VCaP (cell line): ENCODE results near the gene EFHC2.

Experiments
- H3K27ac ChIP-seq: fragments of 450-650 bp; 2 replicates; pipeline ENCODE4 v1.5.1; 2017
- TF ChIP-seq, protein P1 (sequence below): fragments of 450-650 bp; conservative IDR thresholded peaks from 2 replicates; pipeline ENCODE4 v1.5.1; 2017; ENCODE audit warnings: mild to moderate bottlenecking, moderate library complexity

The EFHC2 gene

DNA sequence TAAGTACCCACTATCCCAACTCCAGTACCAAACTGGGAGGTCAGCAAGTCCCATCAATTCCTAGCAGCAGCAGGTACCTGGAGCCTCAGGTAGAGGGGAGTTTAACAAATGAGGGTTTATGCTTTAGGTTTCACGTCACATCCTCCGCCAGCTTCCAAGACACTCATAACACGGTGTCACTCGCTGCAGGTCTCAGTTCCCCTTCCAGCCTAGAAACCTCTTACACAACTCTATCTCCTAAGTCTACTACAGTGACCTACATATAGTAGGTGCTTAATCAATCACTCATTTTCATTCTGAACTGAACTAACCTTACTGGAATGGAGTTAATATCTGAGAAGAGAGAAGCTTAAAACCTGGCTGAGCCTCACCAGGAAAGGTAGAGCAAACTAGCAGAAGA is 96.0 kb downstream of the EFHC2 start:
- TF ChIP-seq, protein P1, sequence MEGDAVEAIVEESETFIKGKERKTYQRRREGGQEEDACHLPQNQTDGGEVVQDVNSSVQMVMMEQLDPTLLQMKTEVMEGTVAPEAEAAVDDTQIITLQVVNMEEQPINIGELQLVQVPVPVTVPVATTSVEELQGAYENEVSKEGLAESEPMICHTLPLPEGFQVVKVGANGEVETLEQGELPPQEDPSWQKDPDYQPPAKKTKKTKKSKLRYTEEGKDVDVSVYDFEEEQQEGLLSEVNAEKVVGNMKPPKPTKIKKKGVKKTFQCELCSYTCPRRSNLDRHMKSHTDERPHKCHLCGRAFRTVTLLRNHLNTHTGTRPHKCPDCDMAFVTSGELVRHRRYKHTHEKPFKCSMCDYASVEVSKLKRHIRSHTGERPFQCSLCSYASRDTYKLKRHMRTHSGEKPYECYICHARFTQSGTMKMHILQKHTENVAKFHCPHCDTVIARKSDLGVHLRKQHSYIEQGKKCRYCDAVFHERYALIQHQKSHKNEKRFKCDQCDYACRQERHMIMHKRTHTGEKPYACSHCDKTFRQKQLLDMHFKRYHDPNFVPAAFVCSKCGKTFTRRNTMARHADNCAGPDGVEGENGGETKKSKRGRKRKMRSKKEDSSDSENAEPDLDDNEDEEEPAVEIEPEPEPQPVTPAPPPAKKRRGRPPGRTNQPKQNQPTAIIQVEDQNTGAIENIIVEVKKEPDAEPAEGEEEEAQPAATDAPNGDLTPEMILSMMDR, result no peak
- no peak overlapping the region for H3K27ac ChIP-seq

DNA sequence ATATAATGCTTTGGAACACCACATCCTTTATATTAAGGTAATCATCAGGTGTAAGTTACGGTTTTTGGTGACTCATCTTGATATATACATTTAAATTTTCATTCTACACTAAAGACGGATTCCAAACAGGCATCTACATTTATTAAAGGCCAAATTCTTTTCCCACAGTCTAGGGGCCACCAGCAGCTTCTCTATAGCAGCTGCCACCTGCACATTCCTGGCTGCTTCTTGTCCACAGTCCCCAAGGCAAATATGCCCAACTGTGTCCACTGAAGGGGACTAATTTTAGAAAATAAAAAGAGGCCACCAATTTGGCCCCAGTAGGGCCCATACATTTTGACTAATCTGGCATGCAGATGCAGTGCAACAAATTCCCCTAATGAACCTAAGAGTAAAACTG is 96.6 kb downstream of the EFHC2 start:
- H3K27ac ChIP-seq, result no peak overlapping the region
- TF ChIP-seq, protein P1, result no peak

DNA sequence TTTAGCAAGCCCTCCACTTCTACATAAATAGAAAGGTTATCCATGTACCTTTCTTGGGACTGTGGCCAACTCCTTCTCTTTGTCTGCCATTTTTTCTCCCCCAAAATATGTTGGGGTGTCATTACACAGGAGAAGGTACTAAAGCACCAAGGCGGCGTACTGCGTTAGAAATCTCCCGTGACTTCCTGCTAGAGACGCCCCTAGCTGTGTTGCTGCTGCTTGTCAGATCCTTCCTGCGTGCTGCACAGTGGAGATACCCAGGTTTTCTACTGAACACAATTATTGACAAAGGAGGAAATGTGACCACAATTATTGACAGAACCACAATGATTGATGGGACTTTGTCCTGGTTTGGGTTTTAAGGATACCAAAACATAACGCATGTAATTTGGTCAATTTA is 97.7 kb downstream of the EFHC2 start:
- TF ChIP-seq, protein P1, result no peak
- H3K27ac ChIP-seq, result no peak overlapping the region

DNA sequence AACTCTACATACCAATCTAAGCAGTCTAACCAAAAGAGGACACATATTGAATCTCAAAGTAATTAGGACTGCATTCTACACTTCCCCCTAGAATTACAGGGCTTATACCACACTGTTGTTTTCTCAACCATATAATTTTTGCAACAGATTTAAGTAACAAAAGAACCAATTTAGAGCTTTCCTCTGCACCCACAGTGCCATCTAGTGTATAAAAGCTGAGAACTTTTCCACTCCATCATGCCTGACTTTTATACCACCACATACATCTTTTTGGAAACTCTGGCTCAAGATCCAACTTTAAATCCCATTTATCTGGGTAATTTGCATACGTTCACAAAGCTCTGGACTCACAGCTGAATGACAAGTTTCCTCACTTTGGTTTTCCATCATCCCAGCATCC is 99.5 kb downstream of the EFHC2 start:
- TF ChIP-seq, protein P1, result peak; percentile 76
- no peak overlapping the region for H3K27ac ChIP-seq

DNA sequence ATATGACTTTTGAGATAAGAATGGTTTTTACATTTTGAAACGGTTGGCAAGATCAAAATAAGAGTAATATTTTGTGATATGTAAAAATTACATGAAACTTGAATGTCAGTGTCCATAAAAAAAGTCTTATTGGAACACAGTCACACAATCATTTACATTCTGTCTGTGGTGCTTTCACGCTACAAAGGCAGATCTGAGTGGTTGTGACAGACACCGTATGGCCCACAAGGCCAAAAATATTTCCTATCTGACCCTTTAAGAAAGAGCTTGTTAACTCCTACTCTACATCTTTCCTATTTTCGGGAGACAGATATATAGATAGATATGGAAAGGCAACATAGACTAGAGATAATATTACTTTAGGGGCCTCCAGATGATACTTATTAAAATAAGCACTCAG is 101.9 kb downstream of the EFHC2 start:
- TF ChIP-seq, protein P1, result no peak

DNA sequence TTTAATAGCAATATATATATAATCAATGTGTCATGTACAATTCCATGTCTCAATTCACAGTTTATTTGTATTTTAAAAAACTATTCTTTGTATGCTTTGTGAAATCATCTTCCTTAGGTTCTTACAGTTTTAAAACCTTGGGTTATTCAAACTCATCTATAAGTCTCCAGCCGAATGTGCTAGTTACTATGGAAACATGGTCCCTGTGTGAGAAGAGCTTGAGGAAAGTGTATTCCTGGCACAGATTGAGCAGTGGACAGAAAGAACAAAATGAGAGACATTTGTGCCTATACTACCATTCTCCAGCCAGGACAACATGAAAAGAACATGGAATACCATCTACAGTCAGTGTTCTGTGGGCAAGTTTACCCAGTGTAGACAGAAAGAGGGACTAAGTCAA is 103.4 kb downstream of the EFHC2 start:
- TF ChIP-seq, protein P1, result no peak
- no peak overlapping the region for H3K27ac ChIP-seq

More for the DNA sequence above, 101.9 kb downstream of the EFHC2 start:
- H3K27ac ChIP-seq, result no peak overlapping the region

DNA sequence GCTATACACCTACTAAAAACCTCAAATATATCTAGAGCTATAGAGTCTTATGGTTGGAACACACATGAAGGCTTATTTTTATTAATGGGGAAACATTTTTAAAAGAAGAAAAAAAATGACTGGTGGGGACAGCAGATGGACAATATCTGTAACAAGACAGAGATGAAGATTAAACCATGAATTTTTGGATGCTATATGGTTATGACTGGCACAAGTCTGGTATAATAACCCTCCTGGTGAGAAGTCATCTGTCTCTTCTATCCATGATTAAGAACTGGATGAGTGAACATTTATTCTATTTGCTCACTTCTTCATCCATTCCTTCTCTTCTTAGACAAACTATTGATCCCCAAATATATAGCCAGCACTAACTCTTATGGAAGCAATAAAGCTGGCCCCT is 104.4 kb downstream of the EFHC2 start:
- TF ChIP-seq, protein P1, result no peak
- no peak overlapping the region for H3K27ac ChIP-seq

DNA sequence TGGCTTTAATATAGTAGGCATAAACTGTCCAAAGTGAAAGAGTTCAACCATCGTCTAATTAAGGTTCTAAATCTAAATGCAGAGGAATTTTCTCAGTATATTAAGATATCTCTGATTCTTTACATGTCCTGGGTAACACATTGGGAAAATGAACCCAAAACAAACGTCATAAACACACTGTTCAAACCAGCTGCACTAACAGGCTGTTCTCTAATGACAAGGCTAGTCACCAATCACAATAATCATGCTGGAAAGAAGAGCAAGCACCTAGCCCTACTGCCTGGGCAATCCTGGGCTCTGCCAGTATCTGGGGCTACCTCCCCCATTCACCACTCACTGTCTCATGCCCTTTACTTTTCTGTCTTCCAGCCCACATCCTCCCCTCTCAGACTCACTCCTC is 107.9 kb downstream of the EFHC2 start:
- H3K27ac ChIP-seq, result no peak overlapping the region
- TF ChIP-seq, protein P1, result no peak
